ENCODE data around the gene SBDS. TPM values are rescaled to one million over a fixed set of nuclear protein-coding genes. Genes with fewer than 3 reads are reported as not detected.

The SBDS gene
- total RNA-seq, 1 experiment from 2014 or later: 156 TPM

DNA sequence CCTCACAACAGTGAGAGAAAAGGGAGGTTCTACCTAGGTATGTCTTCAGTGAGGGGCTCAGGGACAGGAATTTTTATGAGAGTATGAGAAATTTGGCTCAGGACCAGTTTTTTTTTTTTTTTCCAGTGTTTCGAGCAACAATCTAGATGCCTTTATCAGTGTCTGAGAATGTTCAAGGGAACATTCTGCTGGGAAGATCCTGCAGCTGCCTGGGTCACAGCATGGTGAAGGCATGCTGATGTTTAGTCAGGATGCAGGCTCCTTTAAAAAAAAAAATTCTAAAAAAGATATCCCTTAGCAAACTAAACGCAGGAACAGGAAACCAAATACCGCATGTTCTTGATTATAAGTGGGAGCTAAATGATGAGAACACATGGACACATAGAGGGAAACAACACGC lies 31.0 kb downstream of the SBDS start:
- Mint-ChIP-seq H3K9me3 (ENCODE audit: unreplicated experiment) (no peaks in the 10 kb centered on the region), H3K4me1 (ENCODE audit: insufficient read depth, unreplicated experiment) (no peaks in the 10 kb centered on the region), H3K36me3 (ENCODE audit: insufficient read depth, unreplicated experiment) (peaks cover 25% of the 10 kb centered on the region), H3K4me3 (ENCODE audit: unreplicated experiment) (no peak overlapping the region), H3K27ac (ENCODE audit: low read depth, unreplicated experiment) (no peak overlapping the region), H3K27me3 (ENCODE audit: insufficient read depth, unreplicated experiment) (no peaks in the 10 kb centered on the region)
- no TSS peak for BruUV-seq (replicated peaks)
- intact Hi-C loops (cut with micrococcal nuclease): no loop called here
- no peak for DNase-seq (ENCODE audit: unreplicated experiment)
- CTCF ChIA-PET: interaction anchor here (1.6 kb wide), 1 partner anchor 12 kb away, joined by 4 read pairs; no protein-coding TSS in a partner anchor
- POLR2A ChIA-PET: no interaction called here
- TF ChIP-seq, protein P1, sequence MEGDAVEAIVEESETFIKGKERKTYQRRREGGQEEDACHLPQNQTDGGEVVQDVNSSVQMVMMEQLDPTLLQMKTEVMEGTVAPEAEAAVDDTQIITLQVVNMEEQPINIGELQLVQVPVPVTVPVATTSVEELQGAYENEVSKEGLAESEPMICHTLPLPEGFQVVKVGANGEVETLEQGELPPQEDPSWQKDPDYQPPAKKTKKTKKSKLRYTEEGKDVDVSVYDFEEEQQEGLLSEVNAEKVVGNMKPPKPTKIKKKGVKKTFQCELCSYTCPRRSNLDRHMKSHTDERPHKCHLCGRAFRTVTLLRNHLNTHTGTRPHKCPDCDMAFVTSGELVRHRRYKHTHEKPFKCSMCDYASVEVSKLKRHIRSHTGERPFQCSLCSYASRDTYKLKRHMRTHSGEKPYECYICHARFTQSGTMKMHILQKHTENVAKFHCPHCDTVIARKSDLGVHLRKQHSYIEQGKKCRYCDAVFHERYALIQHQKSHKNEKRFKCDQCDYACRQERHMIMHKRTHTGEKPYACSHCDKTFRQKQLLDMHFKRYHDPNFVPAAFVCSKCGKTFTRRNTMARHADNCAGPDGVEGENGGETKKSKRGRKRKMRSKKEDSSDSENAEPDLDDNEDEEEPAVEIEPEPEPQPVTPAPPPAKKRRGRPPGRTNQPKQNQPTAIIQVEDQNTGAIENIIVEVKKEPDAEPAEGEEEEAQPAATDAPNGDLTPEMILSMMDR (IDR thresholded peaks at IDR 0.05; ENCODE audit: unreplicated experiment): no peak

- no TSS peak for BruUV-seq (replicated peaks)
- Mint-ChIP-seq H3K27ac (ENCODE audit: low read depth, unreplicated experiment) (no peak overlapping the region), H3K36me3 (ENCODE audit: insufficient read depth, unreplicated experiment) (peaks cover 54% of the 10 kb centered on the region), H3K4me1 (ENCODE audit: insufficient read depth, unreplicated experiment) (no peaks in the 10 kb centered on the region), H3K4me3 (ENCODE audit: unreplicated experiment) (no peak overlapping the region), H3K27me3 (ENCODE audit: insufficient read depth, unreplicated experiment) (no peaks in the 10 kb centered on the region), H3K9me3 (ENCODE audit: unreplicated experiment) (no peaks in the 10 kb centered on the region)
- POLR2A ChIA-PET: no interaction called here
- TF ChIP-seq, protein P1 (IDR thresholded peaks at IDR 0.05; ENCODE audit: unreplicated experiment): no peak
- DNase-seq (ENCODE audit: unreplicated experiment): no peak
- intact Hi-C loops (cut with micrococcal nuclease): no loop called here
- CTCF ChIA-PET: no interaction called here
Observed at GRCh38 chr7:66961096-66961495, 34.3 kb downstream of the SBDS start.

- intact Hi-C loops (cut with micrococcal nuclease): no loop called here
- BruUV-seq (replicated peaks): no TSS peak
- ChIA-PET POLR2A (no interaction called here), CTCF (no interaction called here)
- TF ChIP-seq, protein P1 (IDR thresholded peaks at IDR 0.05; ENCODE audit: unreplicated experiment): no peak
- Mint-ChIP-seq H3K4me3 (ENCODE audit: unreplicated experiment) (no peak overlapping the region), H3K27me3 (ENCODE audit: insufficient read depth, unreplicated experiment) (no peaks in the 10 kb centered on the region), H3K27ac (ENCODE audit: low read depth, unreplicated experiment) (no peak overlapping the region), H3K4me1 (ENCODE audit: insufficient read depth, unreplicated experiment) (no peaks in the 10 kb centered on the region), H3K9me3 (ENCODE audit: unreplicated experiment) (no peaks in the 10 kb centered on the region), H3K36me3 (ENCODE audit: insufficient read depth, unreplicated experiment) (peaks cover 63% of the 10 kb centered on the region)
- no peak for DNase-seq (ENCODE audit: unreplicated experiment)
Observed at GRCh38 chr7:66960192-66960591, 35.2 kb downstream of the SBDS start.

- ChIA-PET POLR2A (no interaction called here), CTCF (interaction anchor here (0.6 to 1.2 kb wide), 3 partner anchors 17 to 36 kb away, joined by 3 to 4 read pairs (median 4); no protein-coding TSS in a partner anchor)
- no peak for DNase-seq (ENCODE audit: unreplicated experiment)
- H3K27ac Mint-ChIP-seq (ENCODE audit: low read depth, unreplicated experiment): no peak overlapping the region
- H3K4me3 Mint-ChIP-seq (ENCODE audit: unreplicated experiment): no peak overlapping the region
- H3K9me3 Mint-ChIP-seq (ENCODE audit: unreplicated experiment): no peaks in the 10 kb centered on the region
- no peaks in the 10 kb centered on the region for H3K4me1 Mint-ChIP-seq (ENCODE audit: insufficient read depth, unreplicated experiment)
- intact Hi-C loops (cut with micrococcal nuclease): loop anchor here (10.0 kb wide), 1 partner anchor 114 kb away; no protein-coding TSS in a partner anchor
- H3K27me3 Mint-ChIP-seq (ENCODE audit: insufficient read depth, unreplicated experiment): no peaks in the 10 kb centered on the region
- TF ChIP-seq, protein P1 (IDR thresholded peaks at IDR 0.05; ENCODE audit: unreplicated experiment): no peak
- BruUV-seq (replicated peaks): no TSS peak
- peaks cover 75% of the 10 kb centered on the region for H3K36me3 Mint-ChIP-seq (ENCODE audit: insufficient read depth, unreplicated experiment)
Observed at GRCh38 chr7:66958538-66959350, 36.6 kb downstream of the SBDS start.

Measured in MCF 10A (cell line).